ENCODE measurements around the gene TARBP1.

DNA sequence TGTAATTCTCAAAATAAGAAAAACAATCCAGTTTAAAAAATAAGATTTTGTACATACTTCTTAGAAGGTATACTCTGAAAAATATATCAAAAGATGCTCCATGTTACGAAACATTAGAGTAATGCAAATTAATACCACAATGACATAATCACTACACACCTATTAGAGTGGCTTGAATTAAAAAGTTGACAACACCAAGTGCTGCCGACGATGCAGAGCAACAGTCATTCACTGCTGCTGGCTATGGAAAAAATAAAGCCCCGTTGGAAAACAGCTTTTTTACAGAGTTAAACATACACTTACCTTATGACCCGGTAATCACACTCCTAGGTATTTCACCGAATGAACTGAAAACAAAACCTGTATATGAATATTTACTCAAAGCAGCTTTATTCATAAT, 90.9 kb downstream of the TARBP1 start:
- TF ChIP-seq, protein P1, sequence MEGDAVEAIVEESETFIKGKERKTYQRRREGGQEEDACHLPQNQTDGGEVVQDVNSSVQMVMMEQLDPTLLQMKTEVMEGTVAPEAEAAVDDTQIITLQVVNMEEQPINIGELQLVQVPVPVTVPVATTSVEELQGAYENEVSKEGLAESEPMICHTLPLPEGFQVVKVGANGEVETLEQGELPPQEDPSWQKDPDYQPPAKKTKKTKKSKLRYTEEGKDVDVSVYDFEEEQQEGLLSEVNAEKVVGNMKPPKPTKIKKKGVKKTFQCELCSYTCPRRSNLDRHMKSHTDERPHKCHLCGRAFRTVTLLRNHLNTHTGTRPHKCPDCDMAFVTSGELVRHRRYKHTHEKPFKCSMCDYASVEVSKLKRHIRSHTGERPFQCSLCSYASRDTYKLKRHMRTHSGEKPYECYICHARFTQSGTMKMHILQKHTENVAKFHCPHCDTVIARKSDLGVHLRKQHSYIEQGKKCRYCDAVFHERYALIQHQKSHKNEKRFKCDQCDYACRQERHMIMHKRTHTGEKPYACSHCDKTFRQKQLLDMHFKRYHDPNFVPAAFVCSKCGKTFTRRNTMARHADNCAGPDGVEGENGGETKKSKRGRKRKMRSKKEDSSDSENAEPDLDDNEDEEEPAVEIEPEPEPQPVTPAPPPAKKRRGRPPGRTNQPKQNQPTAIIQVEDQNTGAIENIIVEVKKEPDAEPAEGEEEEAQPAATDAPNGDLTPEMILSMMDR (IDR thresholded peaks at IDR 0.05) = no peak
- no peak for TF ChIP-seq POLR2A (IDR thresholded peaks at IDR 0.05)

All from thyroid gland (tissue), 4 donors.